ENCODE data around the gene EML1.
"Not testable (repeated sequence)": the region's sequence is repeated elsewhere in the genome, so short reads cannot be mapped to it uniquely, and the experiment has no call there.

Gene EML1

GRCh38 chr14:99759546-99759925 lies 33.7 kb upstream of the EML1 start:
- H3K18ac ChIP-seq (ENCODE audit: low read length): no peak overlapping the region
- no peaks in the 10 kb centered on the region for H3K79me1 ChIP-seq (ENCODE audit: low read length)
- no peak overlapping the region for H2BK5ac ChIP-seq (ENCODE audit: low read length)
- no CpG with 5 or more reads among the region's 9 CpGs for WGBS (ENCODE audit: extremely low coverage, insufficient coverage, low lambda C conversion rate)
- H3K9ac ChIP-seq (ENCODE audit: low read length): no peak overlapping the region
- H3K27ac ChIP-seq (ENCODE audit: low read depth, low read length): no peak overlapping the region
- no peaks in the 10 kb centered on the region for H3K79me2 ChIP-seq (ENCODE audit: control insufficient read depth, insufficient read depth, low read length)
- no peak overlapping the region for H2AK5ac ChIP-seq (ENCODE audit: low read length)
- no peak overlapping the region for H3K56ac ChIP-seq (ENCODE audit: low read length)
- H3K36me3 ChIP-seq (ENCODE audit: control insufficient read depth, insufficient read depth, low read length): no peaks in the 10 kb centered on the region
- no peak overlapping the region for H2BK120ac ChIP-seq (ENCODE audit: low read depth, low read length)
- H3K4me1 ChIP-seq (ENCODE audit: control insufficient read depth, low read depth, low read length): no peaks in the 10 kb centered on the region
- H3K4me2 ChIP-seq (ENCODE audit: low read length): no peak overlapping the region
- H3K4ac ChIP-seq (ENCODE audit: low read depth, low read length): no peak overlapping the region
- H4K8ac ChIP-seq (ENCODE audit: low read depth, low read length): no peak overlapping the region
- no peaks in the 10 kb centered on the region for H3K27me3 ChIP-seq (ENCODE audit: insufficient read depth, low read length, poor library complexity)
- no peak for DNase-seq
- H4K5ac ChIP-seq (ENCODE audit: low read length): no peak overlapping the region
- peak overlapping the region; percentile 37 for H3K23ac ChIP-seq (ENCODE audit: low read length)
- H3K4me3 ChIP-seq (ENCODE audit: low read length): no peak overlapping the region
- no peak overlapping the region for H2BK15ac ChIP-seq (replicated peaks; ENCODE audit: low read depth)

- no peak overlapping the region for H3K23ac ChIP-seq (ENCODE audit: low read length)
- H3K4me3 ChIP-seq (ENCODE audit: low read length): no peak overlapping the region
- no peak overlapping the region for H3K18ac ChIP-seq (ENCODE audit: low read length)
- no peak overlapping the region for H4K5ac ChIP-seq (ENCODE audit: low read length)
- H2BK15ac ChIP-seq (replicated peaks; ENCODE audit: low read depth): no peak overlapping the region
- no peaks in the 10 kb centered on the region for H3K36me3 ChIP-seq (ENCODE audit: control insufficient read depth, insufficient read depth, low read length)
- no peak overlapping the region for H2BK5ac ChIP-seq (ENCODE audit: low read length)
- no peak overlapping the region for H3K27ac ChIP-seq (ENCODE audit: low read depth, low read length)
- H3K4me2 ChIP-seq (ENCODE audit: low read length): no peak overlapping the region
- H3K4me1 ChIP-seq (ENCODE audit: control insufficient read depth, low read depth, low read length): no peaks in the 10 kb centered on the region
- H3K79me2 ChIP-seq (ENCODE audit: control insufficient read depth, insufficient read depth, low read length): no peaks in the 10 kb centered on the region
- H3K56ac ChIP-seq (ENCODE audit: low read length): no peak overlapping the region
- WGBS (ENCODE audit: extremely low coverage, insufficient coverage, low lambda C conversion rate): no CpG with 5 or more reads among the region's 5 CpGs
- H3K79me1 ChIP-seq (ENCODE audit: low read length): no peaks in the 10 kb centered on the region
- no peak for DNase-seq
- H2BK120ac ChIP-seq (ENCODE audit: low read depth, low read length): no peak overlapping the region
- no peak overlapping the region for H2AK5ac ChIP-seq (ENCODE audit: low read length)
- no peaks in the 10 kb centered on the region for H3K27me3 ChIP-seq (ENCODE audit: insufficient read depth, low read length, poor library complexity)
- no peak overlapping the region for H3K4ac ChIP-seq (ENCODE audit: low read depth, low read length)
- H4K8ac ChIP-seq (ENCODE audit: low read depth, low read length): no peak overlapping the region
- H3K9ac ChIP-seq (ENCODE audit: low read length): no peak overlapping the region
These were observed 32.4 kb upstream of the EML1 start for GRCh38 chr14:99760817-99761216.

- WGBS (ENCODE audit: extremely low coverage, insufficient coverage, low lambda C conversion rate): no CpG with 5 or more reads among the region's 4 CpGs
- H4K5ac ChIP-seq (ENCODE audit: low read length); H4K8ac ChIP-seq (ENCODE audit: low read depth, low read length); H2BK5ac ChIP-seq (ENCODE audit: low read length); H2BK15ac ChIP-seq (replicated peaks; ENCODE audit: low read depth); H3K27me3 ChIP-seq (ENCODE audit: insufficient read depth, low read length, poor library complexity); H2AK5ac ChIP-seq (ENCODE audit: low read length); H3K9ac ChIP-seq (ENCODE audit: low read length); H3K4me1 ChIP-seq (ENCODE audit: control insufficient read depth, low read depth, low read length); H3K4me2 ChIP-seq (ENCODE audit: low read length); H2BK120ac ChIP-seq (ENCODE audit: low read depth, low read length); H3K36me3 ChIP-seq (ENCODE audit: control insufficient read depth, insufficient read depth, low read length); H3K79me2 ChIP-seq (ENCODE audit: control insufficient read depth, insufficient read depth, low read length); H3K23ac ChIP-seq (ENCODE audit: low read length); H3K18ac ChIP-seq (ENCODE audit: low read length); H3K4ac ChIP-seq (ENCODE audit: low read depth, low read length); H3K79me1 ChIP-seq (ENCODE audit: low read length); H3K56ac ChIP-seq (ENCODE audit: low read length); H3K4me3 ChIP-seq (ENCODE audit: low read length); DNase-seq; H3K27ac ChIP-seq (ENCODE audit: low read depth, low read length): not testable (repeated sequence)
These were observed 30.3 kb upstream of the EML1 start for GRCh38 chr14:99762911-99763310.

GRCh38 chr14:99763527-99764221 lies 29.5 kb upstream of the EML1 start:
- Histone ChIP-seq H3K79me2 (ENCODE audit: control insufficient read depth, insufficient read depth, low read length) (no peaks in the 10 kb centered on the region), H4K8ac (ENCODE audit: low read depth, low read length) (no peak overlapping the region), H3K27ac (ENCODE audit: low read depth, low read length) (no peak overlapping the region), H3K4me3 (ENCODE audit: low read length) (no peak overlapping the region), H3K56ac (ENCODE audit: low read length) (no peak overlapping the region), H3K4me2 (ENCODE audit: low read length) (no peak overlapping the region), H2BK15ac (replicated peaks; ENCODE audit: low read depth) (no peak overlapping the region), H3K27me3 (ENCODE audit: insufficient read depth, low read length, poor library complexity) (no peaks in the 10 kb centered on the region), H3K79me1 (ENCODE audit: low read length) (no peaks in the 10 kb centered on the region), H3K18ac (ENCODE audit: low read length) (no peak overlapping the region), H4K5ac (ENCODE audit: low read length) (no peak overlapping the region), H3K4me1 (ENCODE audit: control insufficient read depth, low read depth, low read length) (no peaks in the 10 kb centered on the region), H2AK5ac (ENCODE audit: low read length) (no peak overlapping the region), H3K23ac (ENCODE audit: low read length) (no peak overlapping the region), H2BK5ac (ENCODE audit: low read length) (no peak overlapping the region), H3K4ac (ENCODE audit: low read depth, low read length) (no peak overlapping the region), H3K36me3 (ENCODE audit: control insufficient read depth, insufficient read depth, low read length) (no peaks in the 10 kb centered on the region), H3K9ac (ENCODE audit: low read length) (no peak overlapping the region), H2BK120ac (ENCODE audit: low read depth, low read length) (no peak overlapping the region)
- no peak for DNase-seq
- no CpG with 5 or more reads among the region's 13 CpGs for WGBS (ENCODE audit: extremely low coverage, insufficient coverage, low lambda C conversion rate)

GRCh38 chr14:99764222-99764706 lies 28.9 kb upstream of the EML1 start:
- H2BK5ac ChIP-seq (ENCODE audit: low read length): no peak overlapping the region
- no peaks in the 10 kb centered on the region for H3K79me1 ChIP-seq (ENCODE audit: low read length)
- no peak overlapping the region for H3K9ac ChIP-seq (ENCODE audit: low read length)
- H3K4me3 ChIP-seq (ENCODE audit: low read length): no peak overlapping the region
- no peak overlapping the region for H2AK5ac ChIP-seq (ENCODE audit: low read length)
- no peaks in the 10 kb centered on the region for H3K79me2 ChIP-seq (ENCODE audit: control insufficient read depth, insufficient read depth, low read length)
- no peak overlapping the region for H3K23ac ChIP-seq (ENCODE audit: low read length)
- H3K4me1 ChIP-seq (ENCODE audit: control insufficient read depth, low read depth, low read length): no peaks in the 10 kb centered on the region
- no peak overlapping the region for H3K18ac ChIP-seq (ENCODE audit: low read length)
- H3K36me3 ChIP-seq (ENCODE audit: control insufficient read depth, insufficient read depth, low read length): no peaks in the 10 kb centered on the region
- H3K4ac ChIP-seq (ENCODE audit: low read depth, low read length): no peak overlapping the region
- WGBS (ENCODE audit: extremely low coverage, insufficient coverage, low lambda C conversion rate): no CpG with 5 or more reads among the region's 11 CpGs
- no peak overlapping the region for H2BK120ac ChIP-seq (ENCODE audit: low read depth, low read length)
- no peak overlapping the region for H3K4me2 ChIP-seq (ENCODE audit: low read length)
- no peak overlapping the region for H4K8ac ChIP-seq (ENCODE audit: low read depth, low read length)
- H4K5ac ChIP-seq (ENCODE audit: low read length): no peak overlapping the region
- no peak overlapping the region for H2BK15ac ChIP-seq (replicated peaks; ENCODE audit: low read depth)
- H3K27me3 ChIP-seq (ENCODE audit: insufficient read depth, low read length, poor library complexity): no peaks in the 10 kb centered on the region
- DNase-seq: no peak
- H3K56ac ChIP-seq (ENCODE audit: low read length): no peak overlapping the region
- no peak overlapping the region for H3K27ac ChIP-seq (ENCODE audit: low read depth, low read length)

- H3K79me2 ChIP-seq (ENCODE audit: control insufficient read depth, insufficient read depth, low read length): no peaks in the 10 kb centered on the region
- H3K4me3 ChIP-seq (ENCODE audit: low read length): no peak overlapping the region
- H3K4me2 ChIP-seq (ENCODE audit: low read length): no peak overlapping the region
- no peaks in the 10 kb centered on the region for H3K27me3 ChIP-seq (ENCODE audit: insufficient read depth, low read length, poor library complexity)
- no peaks in the 10 kb centered on the region for H3K36me3 ChIP-seq (ENCODE audit: control insufficient read depth, insufficient read depth, low read length)
- H2BK5ac ChIP-seq (ENCODE audit: low read length): no peak overlapping the region
- H3K4ac ChIP-seq (ENCODE audit: low read depth, low read length): no peak overlapping the region
- H3K9ac ChIP-seq (ENCODE audit: low read length): no peak overlapping the region
- no peak overlapping the region for H2BK120ac ChIP-seq (ENCODE audit: low read depth, low read length)
- H3K18ac ChIP-seq (ENCODE audit: low read length): no peak overlapping the region
- H2BK15ac ChIP-seq (replicated peaks; ENCODE audit: low read depth): no peak overlapping the region
- no peaks in the 10 kb centered on the region for H3K79me1 ChIP-seq (ENCODE audit: low read length)
- H3K4me1 ChIP-seq (ENCODE audit: control insufficient read depth, low read depth, low read length): no peaks in the 10 kb centered on the region
- DNase-seq: peak; percentile 31
- H2AK5ac ChIP-seq (ENCODE audit: low read length): no peak overlapping the region
- H3K56ac ChIP-seq (ENCODE audit: low read length): no peak overlapping the region
- H3K23ac ChIP-seq (ENCODE audit: low read length): no peak overlapping the region
- H3K27ac ChIP-seq (ENCODE audit: low read depth, low read length): no peak overlapping the region
- no peak overlapping the region for H4K8ac ChIP-seq (ENCODE audit: low read depth, low read length)
- H4K5ac ChIP-seq (ENCODE audit: low read length): no peak overlapping the region
- no CpG with 5 or more reads among the region's 6 CpGs for WGBS (ENCODE audit: extremely low coverage, insufficient coverage, low lambda C conversion rate)
These were observed 24.8 kb upstream of the EML1 start for GRCh38 chr14:99768381-99768780.
